ENCODE data around the gene ZEB1.
A peak's percentile ranks its signal among the peaks of the same experiment; 100 is the strongest.

The ZEB1 gene

DNA sequence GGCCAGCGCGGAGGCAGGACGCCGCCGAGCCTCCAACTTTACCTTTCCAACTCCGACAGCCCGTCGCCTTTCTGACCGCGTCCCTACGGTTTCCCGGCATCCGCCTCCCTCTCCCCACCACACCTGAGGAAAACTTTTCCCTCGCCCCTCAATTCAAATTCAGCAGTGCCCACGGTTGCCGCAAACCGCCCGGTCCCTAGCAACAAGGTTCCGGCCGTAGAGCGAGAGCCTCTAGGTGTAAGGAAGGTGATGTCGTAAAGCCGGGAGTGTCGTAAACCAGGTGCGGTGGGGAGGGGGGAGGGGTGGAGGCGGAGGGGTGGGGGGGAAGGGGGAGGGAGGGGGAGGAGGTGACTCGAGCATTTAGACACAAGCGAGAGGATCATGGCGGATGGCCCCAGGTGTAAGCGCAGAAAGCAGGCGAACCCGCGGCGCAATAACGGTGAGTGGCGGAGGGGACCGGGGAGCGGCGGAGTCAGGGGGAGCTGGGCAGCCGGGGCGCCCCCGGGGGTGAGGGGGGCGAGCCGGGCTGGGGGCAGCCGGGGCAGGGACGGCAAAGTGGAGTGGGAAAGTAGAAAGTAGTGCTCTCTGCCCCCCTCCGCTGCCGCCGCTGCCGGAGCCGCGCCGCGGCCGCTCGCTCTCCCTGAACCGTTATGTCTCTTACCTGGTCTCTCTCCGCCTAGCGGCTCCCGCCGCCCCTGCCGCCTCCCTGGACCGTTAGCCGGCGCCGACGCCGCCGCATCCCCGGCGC, at the start of gene ZEB1:
Gene ZEB1, plus strand, starts transcription at position 363 of the 748 bp plus-strand sequence. Its CDS starts 19 bp downstream, at position 382.
- peak; percentile 78 to 84 for DNase-seq (ENCODE audit: extremely low read depth in 1 of 2, low read depth in 1 of 2)

DNA sequence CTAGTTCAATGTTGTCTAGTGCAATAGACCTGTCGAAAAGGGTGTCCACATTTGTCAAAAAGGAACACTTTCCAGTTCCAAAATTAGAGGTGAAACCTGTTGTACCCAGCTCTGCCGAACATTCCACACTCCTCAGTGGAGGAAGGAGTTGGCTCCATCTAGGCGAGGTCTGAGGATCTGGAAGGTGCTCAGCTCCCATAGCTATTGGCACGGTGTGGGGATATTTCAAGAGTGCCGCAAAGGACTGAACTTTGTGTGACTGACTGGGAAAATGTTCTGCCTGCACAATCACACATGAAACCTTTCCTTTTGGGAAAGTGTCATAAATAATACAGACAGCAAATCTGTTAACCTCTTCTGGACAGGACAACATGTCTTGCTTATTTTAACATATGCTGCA, 48.1 kb upstream of the ZEB1 start:
- DNase-seq (ENCODE audit: extremely low read depth in 1 of 2, low read depth in 1 of 2): no peak

DNA sequence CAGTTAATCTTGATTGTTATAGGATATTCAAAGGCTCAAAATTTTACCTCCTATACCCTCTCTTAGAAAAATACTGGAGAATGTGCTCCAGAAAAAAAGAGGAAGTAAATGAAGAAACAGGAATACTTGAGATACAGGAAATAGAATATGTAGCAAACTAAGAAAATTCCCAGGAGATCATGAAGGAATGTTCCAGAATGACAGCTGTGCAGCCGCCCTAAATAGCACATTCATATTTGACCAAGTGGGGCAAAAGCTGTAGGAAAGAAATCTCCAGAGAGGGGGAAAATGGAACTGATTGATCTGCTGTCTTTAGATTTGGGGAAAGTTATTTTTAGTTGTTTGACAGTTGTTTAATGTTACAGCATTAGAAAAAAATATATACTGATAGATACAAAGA, 46.2 kb upstream of the ZEB1 start:
- DNase-seq (ENCODE audit: extremely low read depth in 1 of 2, low read depth in 1 of 2): no peak

DNA sequence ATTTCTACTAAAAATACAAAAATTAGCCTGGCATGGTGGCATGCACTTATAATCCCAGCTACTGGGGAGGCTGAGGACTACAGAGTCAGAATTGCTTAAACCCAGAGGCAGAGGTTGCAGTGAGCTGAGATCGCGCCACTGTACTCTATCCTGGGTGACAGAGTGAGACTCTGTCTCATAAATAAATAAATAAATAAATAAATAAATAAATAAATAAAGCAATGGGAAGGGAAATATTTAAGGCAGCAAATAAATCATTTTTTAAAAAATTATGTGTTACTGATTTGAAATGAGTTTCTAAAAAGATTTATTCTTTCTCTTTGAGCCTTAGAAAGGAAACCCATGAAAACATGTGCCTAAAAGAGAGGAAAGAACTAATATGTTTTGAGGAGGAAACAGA, 45.2 kb upstream of the ZEB1 start:
- no peak for DNase-seq (ENCODE audit: extremely low read depth in 1 of 2, low read depth in 1 of 2)

DNA sequence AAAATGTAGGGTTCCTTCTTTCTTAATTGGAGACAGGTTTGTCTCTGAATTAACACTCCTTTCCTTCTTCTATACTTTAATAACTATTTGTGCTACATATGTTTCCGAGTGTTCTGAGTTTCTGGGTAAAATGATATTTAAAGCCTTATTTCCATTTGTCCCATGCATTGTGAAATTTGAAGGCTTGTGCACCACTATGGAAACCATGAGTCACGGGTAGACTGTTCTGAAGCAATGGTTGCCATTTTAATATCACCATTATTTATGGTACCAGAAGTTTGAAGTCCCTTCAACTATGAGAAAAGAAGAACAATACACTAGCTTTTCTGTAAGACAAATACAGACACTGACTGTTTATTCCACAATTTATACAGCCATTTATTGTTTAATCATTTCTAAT, 44.7 kb upstream of the ZEB1 start:
- no peak for DNase-seq (ENCODE audit: extremely low read depth in 1 of 2, low read depth in 1 of 2)

DNA sequence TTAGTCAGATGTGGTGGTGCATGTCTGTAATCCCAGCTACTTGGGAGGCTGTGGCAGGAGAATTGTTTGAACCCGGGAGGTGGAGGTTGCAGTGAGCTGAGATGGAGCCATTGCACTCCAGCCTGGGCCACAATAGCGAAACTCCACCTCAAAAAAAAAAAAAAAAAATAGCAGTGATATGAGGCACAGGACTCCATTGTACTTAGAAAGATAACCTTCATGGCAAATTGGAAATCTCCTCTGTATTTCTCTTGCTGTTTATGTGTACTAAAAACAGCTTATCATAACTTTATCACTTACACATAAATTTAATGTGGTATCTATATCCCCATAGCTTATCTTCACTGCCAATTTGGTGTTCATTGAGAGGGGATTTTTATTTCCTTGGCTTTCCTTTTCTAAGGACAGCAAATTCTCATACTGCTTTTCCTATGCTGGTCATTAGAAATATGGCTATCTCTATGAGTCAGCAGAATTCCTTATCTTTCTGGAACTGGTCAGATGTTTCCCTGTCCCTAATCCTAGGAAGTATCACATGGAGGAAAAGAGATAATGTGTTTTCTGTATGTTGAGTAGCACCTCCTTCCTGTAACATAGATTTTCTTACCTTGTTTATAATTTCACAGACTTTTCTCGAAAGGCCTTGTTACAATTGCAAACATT, 40.6 kb upstream of the ZEB1 start:
- DNase-seq (ENCODE audit: extremely low read depth in 1 of 2, low read depth in 1 of 2): no peak

DNA sequence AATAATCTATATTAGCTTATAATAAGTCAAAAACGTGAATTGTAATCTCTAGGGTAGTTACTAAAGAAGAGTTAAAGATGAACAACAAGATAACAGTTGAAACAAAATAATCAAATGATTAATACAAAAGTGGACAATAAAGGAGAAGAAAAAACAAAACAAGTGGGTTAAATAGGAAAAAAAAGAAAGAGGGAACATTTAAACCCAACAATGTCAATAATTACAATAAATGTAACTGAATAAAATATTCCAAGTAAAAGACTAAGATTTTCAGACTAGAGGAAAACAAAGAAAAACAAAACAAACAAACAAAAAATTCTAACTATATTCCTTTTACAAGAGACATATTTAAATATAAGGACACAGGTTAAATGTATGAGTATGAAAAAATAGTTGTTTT, 38.0 kb upstream of the ZEB1 start:
- DNase-seq (ENCODE audit: extremely low read depth in 1 of 2, low read depth in 1 of 2): no peak

DNA sequence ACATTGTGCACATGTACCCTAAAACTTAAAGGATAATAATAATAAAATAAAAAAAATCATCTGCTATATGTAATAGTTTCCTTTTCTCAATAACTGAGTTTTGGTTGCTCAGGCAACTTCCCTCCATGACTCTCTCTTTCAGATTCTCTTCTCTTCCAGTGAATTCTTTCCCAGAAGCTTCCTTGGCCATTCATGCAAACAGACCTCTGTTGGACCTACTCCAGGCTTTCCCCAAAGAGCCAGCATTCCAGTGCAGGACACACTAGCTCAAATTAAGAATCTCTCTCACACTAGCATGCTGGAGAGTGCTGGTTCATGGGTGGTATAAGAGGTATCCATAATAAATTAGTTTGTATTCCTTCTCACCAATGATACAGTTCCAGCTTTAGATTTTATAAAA, 31.0 kb upstream of the ZEB1 start:
- DNase-seq (ENCODE audit: extremely low read depth in 1 of 2, low read depth in 1 of 2): no peak

DNA sequence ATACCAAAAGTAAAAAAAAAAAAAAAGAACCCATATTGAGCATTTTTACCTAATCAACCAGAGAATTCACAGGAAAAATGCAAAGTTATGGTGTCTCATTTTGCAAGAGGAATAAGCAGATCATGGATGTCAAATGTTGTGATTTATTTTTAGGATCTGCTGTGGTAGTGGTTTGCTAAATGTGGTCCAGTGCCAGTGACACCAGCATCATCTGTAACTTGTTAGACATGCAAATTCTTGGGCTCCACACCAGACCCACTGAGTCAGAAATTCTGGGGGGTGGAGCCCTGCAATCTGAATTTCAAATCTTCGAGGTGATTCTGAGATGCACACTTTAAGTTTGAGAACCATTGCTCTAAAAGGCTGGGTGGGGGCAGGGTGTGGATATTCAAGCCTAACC, 30.1 kb upstream of the ZEB1 start:
- DNase-seq (ENCODE audit: extremely low read depth in 1 of 2, low read depth in 1 of 2): no peak

DNA sequence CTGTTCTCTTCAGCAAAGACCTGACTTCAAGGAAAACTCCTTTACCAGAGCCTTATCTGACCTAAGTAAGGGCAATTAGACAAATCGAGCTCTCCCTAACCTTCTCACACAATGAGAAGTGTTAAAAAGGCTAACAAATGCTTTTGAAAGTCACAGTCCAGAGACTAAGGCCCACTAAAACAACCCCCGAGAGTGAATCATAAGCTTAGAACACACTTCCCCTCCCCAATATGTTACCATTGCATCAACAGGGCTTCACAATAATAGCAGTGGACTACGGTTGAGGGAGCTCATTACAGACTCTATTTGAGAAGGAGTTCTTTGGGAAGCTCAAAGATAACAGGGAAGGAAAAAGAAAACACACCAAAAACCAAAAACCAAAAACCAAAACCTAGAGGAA, 28.6 kb upstream of the ZEB1 start:
- no peak for DNase-seq (ENCODE audit: extremely low read depth in 1 of 2, low read depth in 1 of 2)

DNA sequence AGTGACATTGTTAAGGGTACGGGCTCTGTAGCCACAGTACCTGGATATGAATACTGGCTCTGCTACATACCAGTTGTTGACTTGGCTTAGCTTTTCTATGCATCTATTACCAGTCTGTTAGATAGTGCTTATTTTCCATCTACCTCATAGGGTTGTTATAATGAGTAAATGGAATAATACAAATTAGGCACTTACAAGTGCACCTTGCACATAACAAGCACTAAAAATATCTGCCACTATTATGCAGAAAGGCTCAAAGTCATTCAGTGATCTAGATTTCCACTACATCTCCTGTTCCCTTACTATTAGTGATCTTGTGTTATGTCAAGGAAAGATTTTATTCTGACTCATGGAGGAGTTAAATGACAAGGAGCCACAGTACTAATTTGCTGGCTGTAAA, 27.9 kb upstream of the ZEB1 start:
- DNase-seq (ENCODE audit: extremely low read depth in 1 of 2, low read depth in 1 of 2): no peak

DNA sequence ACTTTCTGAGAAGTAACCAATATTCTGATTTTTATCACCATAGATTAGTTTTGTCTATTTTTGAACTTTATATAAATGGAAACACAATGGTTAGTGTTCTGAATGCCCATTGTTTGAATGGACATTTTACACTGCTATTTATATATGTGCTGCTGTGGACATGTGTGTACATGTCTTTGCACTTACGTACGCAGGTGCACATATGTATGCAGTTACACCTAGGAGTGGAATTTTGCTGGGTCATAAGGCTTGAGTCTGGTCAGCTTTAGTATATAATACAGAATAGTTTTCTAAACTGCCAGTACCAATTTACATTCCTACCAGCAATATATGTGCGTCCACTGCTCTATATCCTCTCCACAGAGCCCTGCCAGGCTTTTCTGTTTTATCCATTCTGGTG, 24.5 kb upstream of the ZEB1 start:
- DNase-seq (ENCODE audit: extremely low read depth in 1 of 2, low read depth in 1 of 2): no peak

DNA sequence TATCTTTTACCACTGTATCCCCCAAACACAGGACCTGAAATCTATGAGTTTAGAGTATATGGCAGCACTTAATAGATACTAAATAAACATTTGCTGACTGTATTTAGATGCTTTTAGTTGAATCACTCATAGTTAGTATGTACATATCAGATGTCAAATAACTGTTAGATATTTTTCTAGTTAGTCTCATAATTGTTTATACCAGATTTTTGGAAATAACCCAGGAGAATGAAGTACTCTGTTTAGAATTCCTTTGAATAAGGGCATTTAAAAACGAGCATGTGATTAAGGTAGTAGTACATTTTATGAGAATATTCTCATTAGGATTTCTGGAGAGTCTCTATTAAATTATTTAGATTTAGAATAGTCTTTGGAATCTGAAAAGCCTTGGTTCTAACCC, 22.3 kb upstream of the ZEB1 start:
- no peak for DNase-seq (ENCODE audit: extremely low read depth in 1 of 2, low read depth in 1 of 2)

DNA sequence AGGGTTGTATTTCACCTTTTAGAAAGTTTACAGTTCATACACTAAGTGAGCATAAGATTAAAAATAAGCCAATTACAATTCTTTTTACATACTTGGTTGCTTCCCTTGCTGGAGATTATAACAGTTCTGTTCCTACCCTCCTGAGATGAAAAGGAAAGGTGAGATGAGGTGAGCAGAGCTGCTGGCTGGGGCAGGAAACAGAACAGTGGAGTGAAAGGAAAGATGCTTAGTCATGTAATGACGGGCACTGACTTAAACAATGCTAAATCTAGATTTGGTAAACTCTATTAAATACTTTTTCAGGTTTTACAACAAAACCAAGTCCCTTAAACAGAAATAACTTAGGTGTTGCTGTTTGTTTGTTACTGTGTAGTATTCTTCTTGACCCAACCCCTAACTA, 19.9 kb upstream of the ZEB1 start:
- DNase-seq (ENCODE audit: extremely low read depth in 1 of 2, low read depth in 1 of 2): no peak

DNA sequence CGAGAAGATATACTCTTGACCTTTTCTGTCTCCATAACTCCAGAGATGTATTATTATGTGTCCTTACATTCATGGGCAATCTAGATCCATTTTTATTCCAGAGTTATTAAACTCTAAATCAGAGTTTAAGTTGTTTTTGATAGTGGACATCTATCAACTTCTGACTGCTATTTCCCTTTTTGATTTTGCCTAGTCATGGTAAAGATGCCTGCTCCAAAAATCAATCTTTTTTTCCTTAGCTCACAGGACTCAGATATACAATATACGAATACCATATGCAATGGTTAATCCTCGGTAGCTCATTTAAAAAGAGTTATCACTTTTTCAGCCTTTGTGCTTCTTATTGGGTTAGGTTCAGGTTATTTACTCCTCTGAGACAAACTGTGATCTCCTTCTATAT, 15.8 kb upstream of the ZEB1 start:
- no peak for DNase-seq (ENCODE audit: extremely low read depth in 1 of 2, low read depth in 1 of 2)

DNA sequence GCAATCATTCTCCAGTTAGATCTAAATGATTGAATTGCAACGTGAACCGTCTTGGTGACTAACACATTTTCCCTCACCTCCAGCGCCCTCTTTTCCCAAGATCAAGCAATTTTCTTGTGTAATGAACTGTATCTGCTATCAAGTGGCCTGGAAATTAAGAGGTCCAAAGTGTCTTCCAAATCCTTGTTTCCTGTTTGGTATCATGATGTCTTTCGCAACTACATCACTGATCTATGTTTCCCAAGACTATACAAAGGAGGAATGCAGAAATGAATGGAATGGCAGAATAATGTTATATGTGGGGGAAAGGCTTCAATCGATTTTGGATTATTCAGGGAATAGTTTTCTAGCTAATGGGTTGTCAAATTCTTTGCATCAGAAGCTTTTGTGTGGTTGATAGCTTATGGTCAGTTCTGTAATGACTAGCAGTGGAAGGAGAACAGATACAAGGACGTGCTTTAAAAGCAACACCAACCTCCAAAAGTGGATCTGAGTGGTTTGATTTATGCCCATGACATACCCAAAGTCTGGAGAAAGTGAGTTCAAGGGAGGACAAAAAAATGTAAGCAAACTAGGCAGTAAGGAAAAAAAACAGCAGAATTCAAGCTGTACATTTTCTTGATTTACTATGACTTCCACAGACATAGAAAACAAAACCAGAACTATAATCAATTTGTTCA, 14.6 kb upstream of the ZEB1 start:
- DNase-seq (ENCODE audit: extremely low read depth in 1 of 2, low read depth in 1 of 2): no peak

DNA sequence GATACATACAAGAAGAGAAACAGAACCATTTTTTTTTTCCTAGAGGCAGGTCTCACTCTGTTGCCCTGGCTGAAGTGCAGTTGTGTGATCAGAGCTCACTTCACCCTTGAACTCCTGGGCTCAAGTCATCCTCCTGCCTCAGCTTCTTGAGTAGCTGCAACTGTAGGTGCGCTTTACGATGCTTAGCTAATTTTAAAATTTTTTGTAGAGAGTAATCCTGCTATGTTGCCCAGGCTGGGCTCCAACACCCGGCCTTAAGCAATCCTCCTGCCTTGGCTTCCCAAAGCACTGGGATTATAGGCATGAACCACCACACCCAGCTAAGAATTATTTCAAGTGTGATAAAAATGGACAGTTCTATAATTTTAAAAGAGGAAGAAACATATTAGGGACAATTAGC, 5.6 kb upstream of the ZEB1 start:
- no peak for DNase-seq (ENCODE audit: extremely low read depth in 1 of 2, low read depth in 1 of 2)

DNA sequence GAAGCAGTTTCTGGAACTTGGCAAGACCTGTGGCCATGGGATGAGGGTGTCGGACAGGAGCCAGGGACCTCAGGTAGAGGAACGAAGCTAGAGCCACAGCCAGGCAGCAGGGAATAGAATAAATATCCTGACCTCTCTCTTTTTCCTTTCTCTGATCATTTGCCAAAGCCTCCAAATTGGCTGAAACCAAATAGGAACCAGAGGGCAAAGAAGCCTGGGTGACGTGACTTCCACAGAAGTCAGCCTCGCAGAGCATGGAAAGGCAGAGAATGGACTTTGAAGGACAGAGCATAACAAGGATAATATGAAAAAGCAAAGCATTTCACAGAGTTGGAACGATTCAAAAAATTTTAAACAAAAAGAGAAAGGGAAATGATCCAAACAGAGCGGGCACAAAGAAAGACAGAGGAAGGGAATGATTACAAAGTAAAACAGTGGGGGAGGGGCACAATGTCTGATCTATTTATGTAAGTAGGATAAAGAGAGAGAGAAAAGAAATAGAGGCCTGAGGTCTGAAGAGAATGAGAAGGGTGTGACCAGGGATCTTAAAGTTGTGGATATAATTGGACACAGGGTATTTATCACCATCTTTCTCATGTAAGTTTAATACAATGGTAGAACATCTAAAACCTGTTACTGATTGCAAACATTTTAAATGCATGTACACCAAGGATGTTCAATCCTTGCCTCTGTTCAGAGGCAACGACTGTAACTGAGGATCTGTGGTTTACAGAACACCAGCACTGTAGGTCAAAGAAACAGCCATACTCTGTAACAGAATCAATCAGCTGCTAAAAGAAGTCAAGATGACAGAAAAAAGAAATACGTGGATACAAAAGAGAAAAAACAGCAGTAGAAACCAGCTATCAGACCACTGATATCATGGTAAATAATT, 4.5 kb upstream of the ZEB1 start:
- no peak for DNase-seq (ENCODE audit: extremely low read depth in 1 of 2, low read depth in 1 of 2)

DNA sequence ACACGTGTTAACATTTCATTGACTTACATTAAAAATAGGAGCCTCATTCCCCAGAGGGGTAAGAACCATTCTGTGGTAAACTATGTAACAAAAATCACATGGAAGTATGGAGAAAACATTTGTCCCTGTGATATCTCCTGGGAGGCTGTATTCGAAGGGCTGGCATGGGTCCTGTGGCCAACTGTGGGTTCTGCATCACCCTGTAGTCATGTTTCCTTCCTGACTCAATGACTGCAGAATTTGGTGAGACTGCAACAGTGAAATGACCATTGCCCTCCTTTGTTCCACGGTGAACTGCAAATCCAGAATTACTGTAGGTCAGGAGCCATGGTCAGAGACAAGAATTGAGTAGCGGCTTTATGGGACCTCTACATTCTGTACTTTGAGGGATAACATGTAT, 3.6 kb upstream of the ZEB1 start:
- DNase-seq (ENCODE audit: extremely low read depth in 1 of 2, low read depth in 1 of 2): no peak

DNA sequence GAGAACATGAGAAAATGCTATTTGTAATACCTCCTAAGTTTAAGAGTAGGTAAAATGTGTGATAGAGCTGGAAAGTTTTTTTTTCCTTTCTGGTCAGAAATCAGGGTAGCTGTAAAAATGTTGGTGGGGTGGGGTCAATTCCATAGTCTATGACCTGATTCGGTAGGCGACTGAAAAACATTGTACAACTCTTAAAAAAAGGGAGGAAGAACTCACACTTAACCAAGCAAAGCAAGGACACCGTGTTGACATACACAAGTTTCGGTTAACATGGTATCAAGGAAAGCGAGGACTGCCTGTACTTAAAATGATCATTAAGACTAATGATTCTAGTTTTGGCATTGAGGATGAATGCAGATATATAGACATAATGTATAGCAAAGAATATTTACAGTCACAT, 1.8 kb upstream of the ZEB1 start:
- no peak for DNase-seq (ENCODE audit: extremely low read depth in 1 of 2, low read depth in 1 of 2)

All from activated CD8-positive, alpha-beta memory T cell treated with anti-CD3 and anti-CD28 coated beads for 1 hour (primary cell).